ENCODE measurements around the gene DHX32. TPM values are rescaled to one million over a fixed set of nuclear protein-coding genes. Genes with fewer than 3 reads are reported as not detected.

The DHX32 gene
- total and polyA plus RNA-seq, 2 donors (not counting 3 experiments of a cell fraction or from before 2014, with no cell fraction given) = 17.1 to 29.6 TPM

GRCh38 chr10:125843603-125844329 lies 37.3 kb downstream of the DHX32 start:
- Histone ChIP-seq H3K4me2 (ENCODE audit: insufficient read depth, low read length) (no peak overlapping the region), H4K20me1 (replicated peaks; ENCODE audit: control insufficient read depth, extremely low read depth, insufficient read depth, low read length) (no peaks in the 10 kb centered on the region), H3K9ac (replicated peaks; ENCODE audit: extremely low read depth, insufficient read depth, low read length) (no peak overlapping the region), H3K27me3 (ENCODE audit: control insufficient read depth in 2 of 2, insufficient read depth in 2 of 2, low read length in 2 of 2) (no peaks in the 10 kb centered on the region), H3K4me1 (ENCODE audit: control insufficient read depth, extremely low read depth, insufficient read depth, low read length) (peaks cover 14% of the 10 kb centered on the region), H3K27ac (ENCODE audit: insufficient read depth, low read depth, low read length) (no peak overlapping the region), H3K9me3 (replicated peaks; ENCODE audit: control insufficient read depth, insufficient read depth, low read length) (no peaks in the 10 kb centered on the region), H3K36me3 (ENCODE audit: control insufficient read depth in 2 of 2, extremely low read depth in 1 of 2, insufficient read depth in 2 of 2, low read length in 2 of 2) (peaks cover 5 to 7% of the 10 kb centered on the region in 2 experiments), H3K9me1 (replicated peaks; ENCODE audit: control insufficient read depth, extremely low read depth, insufficient read depth, low read length) (no peaks in the 10 kb centered on the region), H3K79me2 (ENCODE audit: control insufficient read depth, insufficient read depth, low read length) (no peaks in the 10 kb centered on the region), H3K4me3 (replicated peaks in 1 of 3; ENCODE audit: insufficient read depth in 1 of 3, low read depth in 1 of 3, low read length in 3 of 3) (no peak overlapping the region), H2AFZ (ENCODE audit: low read depth, low read length) (no peak overlapping the region)
- CTCF ChIA-PET = interaction anchor here (2.1 kb wide), 1 partner anchor 12 kb away, joined by 7 read pairs; no protein-coding TSS in a partner anchor
- POLR2A ChIA-PET = no interaction called here
- intact Hi-C loops (cut with micrococcal nuclease) (no loop called here), dilution Hi-C loops (cut with MboI; ENCODE audit: extremely low pct_ligation_motif_present, low sequenced_read_pairs) (no loop called here)
- FAIRE-seq (no peak), DNase-seq (ENCODE audit: low read depth, low spot score) (no peak)
- no peak for TF ChIP-seq GATA2 (IDR thresholded peaks at IDR 0.05; ENCODE audit: insufficient read depth, insufficient read length, low read depth, low read length)
- no peak for TF ChIP-seq POLR2A (IDR thresholded peaks at IDR 0.05; ENCODE audit: low read depth, low read length)
- TF ChIP-seq FOS (IDR thresholded peaks at IDR 0.05; ENCODE audit: borderline replicate concordance, insufficient read depth, low read length) = no peak
- no peak for TF ChIP-seq EZH2 (IDR thresholded peaks at IDR 0.05; ENCODE audit: borderline replicate concordance, low read depth, low read length, severe bottlenecking)
- TF ChIP-seq, protein P1, sequence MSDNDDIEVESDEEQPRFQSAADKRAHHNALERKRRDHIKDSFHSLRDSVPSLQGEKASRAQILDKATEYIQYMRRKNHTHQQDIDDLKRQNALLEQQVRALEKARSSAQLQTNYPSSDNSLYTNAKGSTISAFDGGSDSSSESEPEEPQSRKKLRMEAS (IDR thresholded peaks at IDR 0.05; ENCODE audit: insufficient read depth, insufficient read length) = no peak
- TF ChIP-seq, protein P2, sequence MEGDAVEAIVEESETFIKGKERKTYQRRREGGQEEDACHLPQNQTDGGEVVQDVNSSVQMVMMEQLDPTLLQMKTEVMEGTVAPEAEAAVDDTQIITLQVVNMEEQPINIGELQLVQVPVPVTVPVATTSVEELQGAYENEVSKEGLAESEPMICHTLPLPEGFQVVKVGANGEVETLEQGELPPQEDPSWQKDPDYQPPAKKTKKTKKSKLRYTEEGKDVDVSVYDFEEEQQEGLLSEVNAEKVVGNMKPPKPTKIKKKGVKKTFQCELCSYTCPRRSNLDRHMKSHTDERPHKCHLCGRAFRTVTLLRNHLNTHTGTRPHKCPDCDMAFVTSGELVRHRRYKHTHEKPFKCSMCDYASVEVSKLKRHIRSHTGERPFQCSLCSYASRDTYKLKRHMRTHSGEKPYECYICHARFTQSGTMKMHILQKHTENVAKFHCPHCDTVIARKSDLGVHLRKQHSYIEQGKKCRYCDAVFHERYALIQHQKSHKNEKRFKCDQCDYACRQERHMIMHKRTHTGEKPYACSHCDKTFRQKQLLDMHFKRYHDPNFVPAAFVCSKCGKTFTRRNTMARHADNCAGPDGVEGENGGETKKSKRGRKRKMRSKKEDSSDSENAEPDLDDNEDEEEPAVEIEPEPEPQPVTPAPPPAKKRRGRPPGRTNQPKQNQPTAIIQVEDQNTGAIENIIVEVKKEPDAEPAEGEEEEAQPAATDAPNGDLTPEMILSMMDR (IDR thresholded peaks at IDR 0.05; ENCODE audit: extremely low read depth in 1 of 2, insufficient read depth in 1 of 2, low read depth in 1 of 2, low read length in 2 of 2) = no peak
- no peak for TF ChIP-seq MYC (IDR thresholded peaks at IDR 0.05; ENCODE audit: low read depth, low read length)
- BruUV-seq (replicated peaks) = no TSS peak
